ENCODE data around the gene ALPK3.

DNA sequence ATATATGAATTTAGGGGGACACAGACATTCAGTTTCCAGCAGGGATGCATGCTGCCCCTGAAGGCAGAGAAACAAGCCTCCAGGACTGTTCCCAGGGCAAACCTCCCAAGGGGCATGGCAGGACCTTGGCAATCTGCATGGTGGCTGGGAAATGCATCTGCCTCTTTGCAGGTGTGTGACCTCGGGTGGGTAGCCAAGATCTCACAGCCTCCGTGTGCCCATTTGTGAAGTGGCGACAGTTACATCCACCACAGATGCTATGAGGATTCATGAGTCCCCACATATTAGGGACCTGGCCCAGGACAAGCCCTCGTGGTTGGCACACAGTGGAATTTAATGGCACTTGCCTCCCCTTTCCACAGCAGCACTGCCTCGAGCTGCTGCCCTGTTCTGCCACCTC lies 97.2 kb downstream of the ALPK3 start:
- TF ChIP-seq, protein P1, sequence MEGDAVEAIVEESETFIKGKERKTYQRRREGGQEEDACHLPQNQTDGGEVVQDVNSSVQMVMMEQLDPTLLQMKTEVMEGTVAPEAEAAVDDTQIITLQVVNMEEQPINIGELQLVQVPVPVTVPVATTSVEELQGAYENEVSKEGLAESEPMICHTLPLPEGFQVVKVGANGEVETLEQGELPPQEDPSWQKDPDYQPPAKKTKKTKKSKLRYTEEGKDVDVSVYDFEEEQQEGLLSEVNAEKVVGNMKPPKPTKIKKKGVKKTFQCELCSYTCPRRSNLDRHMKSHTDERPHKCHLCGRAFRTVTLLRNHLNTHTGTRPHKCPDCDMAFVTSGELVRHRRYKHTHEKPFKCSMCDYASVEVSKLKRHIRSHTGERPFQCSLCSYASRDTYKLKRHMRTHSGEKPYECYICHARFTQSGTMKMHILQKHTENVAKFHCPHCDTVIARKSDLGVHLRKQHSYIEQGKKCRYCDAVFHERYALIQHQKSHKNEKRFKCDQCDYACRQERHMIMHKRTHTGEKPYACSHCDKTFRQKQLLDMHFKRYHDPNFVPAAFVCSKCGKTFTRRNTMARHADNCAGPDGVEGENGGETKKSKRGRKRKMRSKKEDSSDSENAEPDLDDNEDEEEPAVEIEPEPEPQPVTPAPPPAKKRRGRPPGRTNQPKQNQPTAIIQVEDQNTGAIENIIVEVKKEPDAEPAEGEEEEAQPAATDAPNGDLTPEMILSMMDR (IDR thresholded peaks at IDR 0.05 in 4 of 5, conservative IDR thresholded peaks at IDR 0.05 in 1 of 5), result no peak
- TF ChIP-seq POLR2A (IDR thresholded peaks at IDR 0.05), result no peak
